GM20431 (cell line): Measurements from ENCODE around the gene LAMA5.
"Not testable (repeated sequence)": the region's sequence is repeated elsewhere in the genome, so short reads cannot be mapped to it uniquely, and the experiment has no call there.

ENCODE experiments used
- in situ Hi-C: fragments of 300-500 bp; cut with MseI, MboI; formaldehyde crosslinking; loops from one replicate; pipeline ENCODE4 v1.15.0; 2020; ENCODE audit warnings: low sequenced_read_pairs; ENCODE audit not compliant: unreplicated experiment

Gene LAMA5

DNA sequence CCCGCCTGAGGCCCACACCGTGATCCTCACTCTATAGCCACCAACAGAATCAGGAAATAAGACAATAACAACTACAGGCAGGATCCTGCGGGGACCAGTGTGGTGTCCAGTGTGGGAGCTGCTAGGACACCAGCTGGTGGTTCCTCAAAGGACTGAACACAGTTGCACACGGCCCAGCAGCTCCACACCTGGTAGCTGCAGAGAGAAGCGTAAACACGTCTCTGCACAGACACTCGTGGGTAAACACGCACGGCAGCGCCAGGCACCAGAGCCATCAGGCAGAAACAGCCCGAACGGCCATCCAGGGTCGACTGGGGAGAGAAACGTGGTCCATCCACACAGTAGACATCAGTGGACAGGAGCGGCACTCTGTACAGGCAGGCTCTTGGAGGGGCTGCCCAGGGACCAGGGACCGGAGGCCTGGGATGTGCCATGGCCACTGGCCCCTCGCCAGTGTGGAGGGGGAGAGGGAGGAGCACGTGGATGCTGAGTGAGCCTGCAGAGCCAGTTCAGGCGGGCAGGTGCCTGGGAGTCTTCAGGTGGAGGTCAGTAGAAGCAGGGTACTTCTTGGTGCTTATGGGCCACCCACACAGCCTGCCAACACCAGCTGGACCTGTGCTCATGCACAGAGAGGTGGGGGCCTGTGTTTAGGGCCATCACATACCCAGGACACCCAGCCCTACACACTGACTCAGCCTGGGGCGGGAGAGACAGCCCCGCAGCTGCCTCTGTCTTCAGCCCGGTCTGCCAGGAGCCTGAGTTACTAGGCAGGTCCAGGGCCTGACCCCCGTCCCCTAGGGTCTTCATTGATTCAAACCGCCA, 7.4 kb upstream of the LAMA5 start:
- in situ Hi-C loops: no loop called here

DNA sequence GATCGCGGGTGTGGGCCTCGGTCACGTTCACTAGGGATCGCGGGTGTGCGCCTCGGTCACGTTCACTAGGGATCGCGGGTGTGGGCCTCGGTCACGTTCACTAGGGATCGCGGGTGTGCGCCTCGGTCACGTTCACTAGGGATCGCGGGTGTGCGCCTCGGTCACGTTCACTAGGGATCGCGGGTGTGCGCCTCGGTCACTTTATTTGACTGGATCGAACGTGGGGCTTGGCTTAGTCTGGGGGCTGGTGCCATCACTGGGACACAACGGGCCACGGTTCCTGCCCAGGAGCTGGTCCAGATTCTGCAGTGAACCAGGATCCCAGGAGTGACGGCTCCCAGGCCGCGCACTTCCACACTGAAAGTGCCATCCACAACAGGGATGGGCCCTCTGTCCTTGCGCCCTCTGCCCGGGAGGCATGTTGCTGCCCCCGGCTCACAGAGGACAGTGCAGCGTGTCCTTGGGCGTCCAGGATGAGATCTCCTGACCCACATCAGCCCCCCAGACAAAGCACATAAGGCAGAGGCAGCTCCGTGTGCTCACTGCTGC, 6.6 kb upstream of the LAMA5 start:
- in situ Hi-C loops: not testable (repeated sequence)

DNA sequence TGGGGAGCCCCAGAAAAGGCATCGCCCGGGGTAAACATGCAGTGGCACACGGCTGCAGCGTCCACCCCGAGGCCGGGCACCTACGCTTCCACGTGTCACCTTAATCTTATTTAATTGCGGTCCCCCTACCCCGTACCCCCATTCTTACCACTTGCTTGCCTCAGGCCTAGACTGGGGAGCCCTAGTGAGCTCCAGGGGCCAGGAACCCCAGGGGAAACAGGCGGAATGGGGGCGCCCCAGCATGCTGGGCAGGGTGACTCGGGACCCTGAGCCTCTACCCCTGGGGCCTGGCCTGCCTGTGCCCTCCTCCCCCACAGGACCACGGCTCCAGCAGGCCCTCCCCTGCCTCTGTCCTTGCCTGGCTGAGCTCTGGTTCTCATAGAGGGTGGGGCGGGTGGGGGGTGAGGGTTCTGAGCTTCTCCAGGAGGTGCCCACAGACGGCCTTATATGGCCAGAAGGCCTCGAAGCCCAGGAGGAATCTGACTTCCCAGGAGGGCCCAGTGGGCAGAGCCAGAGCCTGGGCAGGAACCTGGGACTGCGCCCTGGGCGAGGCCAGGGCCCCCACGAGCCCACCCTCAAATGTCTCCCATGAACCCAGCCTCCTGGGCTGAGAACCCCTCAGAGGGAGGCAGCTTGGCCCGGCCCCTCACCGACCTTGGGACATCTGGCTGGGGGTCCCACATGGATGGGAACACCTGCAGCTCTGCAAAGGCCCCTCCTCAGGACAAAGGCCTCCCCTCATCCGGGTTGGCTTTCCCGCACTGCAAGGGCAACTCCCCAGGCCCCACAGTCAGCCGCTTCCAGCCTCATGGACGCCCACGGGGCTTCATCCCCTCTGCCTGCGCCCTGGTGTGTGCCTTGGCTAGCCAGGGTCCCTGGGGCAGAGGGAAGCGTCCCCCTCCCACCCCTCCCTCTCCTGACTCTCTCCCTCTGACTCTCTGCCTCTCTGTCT, 5.2 kb upstream of the LAMA5 start:
- in situ Hi-C loops: no loop called here

DNA sequence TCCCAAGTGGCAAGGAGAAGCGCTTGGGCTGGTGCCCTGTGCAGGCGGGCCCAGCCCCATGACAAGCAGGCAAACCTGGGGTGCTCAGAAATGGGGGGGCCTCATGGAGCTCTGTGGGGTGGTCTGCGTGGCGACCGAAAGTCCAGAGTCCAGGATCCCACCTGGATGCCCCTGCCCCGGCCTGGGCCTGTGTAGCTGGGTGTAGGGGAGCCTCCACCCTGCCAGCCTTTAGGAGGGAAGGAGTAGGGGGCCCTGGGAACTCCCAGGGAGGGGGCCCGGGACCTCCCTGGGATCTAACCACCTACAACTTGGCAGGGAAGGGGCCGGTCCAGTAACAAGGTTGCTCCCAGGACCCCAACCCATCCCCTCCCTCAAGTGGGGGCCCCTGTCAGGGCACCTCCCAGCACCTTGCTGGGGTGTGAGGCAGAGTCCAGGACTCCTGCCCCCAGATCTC, 4.5 kb upstream of the LAMA5 start:
- in situ Hi-C loops: no loop called here

DNA sequence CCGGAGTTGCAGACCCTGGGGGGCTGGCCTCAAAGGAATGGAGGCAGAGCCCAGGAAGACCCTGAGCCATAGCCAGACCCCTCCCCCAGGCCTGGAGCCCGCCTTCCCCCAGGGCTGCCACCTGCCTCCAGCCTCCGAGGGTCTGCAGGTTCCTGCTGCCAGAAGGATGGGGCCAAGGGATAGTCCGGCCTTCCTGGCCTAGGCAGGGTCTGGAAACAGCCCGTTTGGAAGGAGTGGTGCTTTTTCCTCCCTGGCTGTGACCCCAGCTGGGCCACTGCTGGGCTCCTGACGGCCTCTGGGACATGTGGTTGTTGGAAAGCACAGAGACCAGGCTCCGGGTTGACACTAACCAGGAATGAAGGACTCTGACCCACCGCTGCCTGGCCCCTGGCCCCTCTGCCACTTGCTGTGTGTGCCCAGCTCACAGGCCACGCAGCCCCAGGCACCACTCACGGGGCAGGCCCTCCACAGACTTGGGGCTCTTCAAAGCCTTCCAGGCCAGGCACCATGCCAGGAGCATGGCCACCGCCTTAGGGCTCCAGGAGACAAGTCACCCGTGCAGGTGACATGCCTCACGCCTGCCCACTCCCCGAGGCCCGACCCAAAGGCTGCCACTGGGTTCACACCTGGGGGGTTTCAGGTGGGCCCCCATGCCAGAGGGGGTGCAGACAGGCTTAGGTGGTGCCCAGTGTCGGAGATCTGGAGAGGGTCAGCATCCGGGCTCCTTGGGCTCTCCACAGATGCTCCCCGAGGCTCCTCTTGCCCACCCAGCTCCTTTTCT, 3.9 kb upstream of the LAMA5 start:
- in situ Hi-C loops: no loop called here

DNA sequence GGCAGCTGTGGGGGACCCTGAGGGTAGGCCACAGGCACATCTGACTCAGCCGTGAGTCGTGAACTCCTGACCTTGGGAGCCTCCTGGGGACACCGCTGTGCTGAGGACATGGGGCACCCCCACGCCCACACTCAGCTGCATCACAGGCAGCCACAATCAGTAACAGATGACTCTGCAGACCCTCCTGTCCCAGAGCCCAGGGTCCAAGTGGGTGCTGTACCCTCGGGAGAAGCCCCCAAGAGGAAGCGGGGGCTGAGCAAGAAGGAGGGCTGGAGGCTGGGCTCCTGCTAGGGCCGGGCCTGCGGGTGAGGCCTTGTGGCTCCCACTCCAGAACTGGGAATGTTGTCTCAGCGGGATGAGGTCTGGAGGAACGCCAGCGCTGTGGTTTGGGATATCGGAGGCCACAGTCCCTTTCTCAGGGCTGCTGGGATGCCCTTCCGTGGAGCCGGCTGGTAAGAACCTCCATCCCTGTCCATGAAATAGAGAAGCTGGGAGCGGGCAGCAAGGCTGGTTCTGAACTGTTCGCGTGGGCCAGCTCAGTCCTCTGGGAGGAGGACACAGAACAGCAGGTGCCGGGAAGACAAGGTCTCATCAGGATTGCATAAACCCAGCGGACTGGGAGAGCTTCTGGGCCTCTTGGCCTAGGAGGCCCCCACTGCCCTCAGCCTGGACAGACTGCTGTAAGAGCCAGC, 3.1 kb upstream of the LAMA5 start:
- in situ Hi-C loops: no loop called here

DNA sequence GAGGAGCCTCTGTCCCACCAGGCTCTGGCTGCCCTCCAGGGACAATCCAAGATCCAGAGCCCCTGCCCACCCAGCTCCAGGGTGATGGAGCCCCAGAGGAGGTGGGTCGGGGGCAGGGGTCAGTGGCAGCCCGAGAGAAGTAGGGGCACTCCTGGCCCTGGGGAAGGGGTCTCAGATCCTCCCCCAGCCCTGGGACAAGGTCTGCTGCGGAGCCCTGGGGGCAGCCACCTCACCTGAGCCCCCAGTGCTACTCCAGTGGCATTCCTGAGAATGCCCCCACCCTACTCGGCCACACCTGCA, 2.7 kb upstream of the LAMA5 start:
- in situ Hi-C loops: no loop called here

DNA sequence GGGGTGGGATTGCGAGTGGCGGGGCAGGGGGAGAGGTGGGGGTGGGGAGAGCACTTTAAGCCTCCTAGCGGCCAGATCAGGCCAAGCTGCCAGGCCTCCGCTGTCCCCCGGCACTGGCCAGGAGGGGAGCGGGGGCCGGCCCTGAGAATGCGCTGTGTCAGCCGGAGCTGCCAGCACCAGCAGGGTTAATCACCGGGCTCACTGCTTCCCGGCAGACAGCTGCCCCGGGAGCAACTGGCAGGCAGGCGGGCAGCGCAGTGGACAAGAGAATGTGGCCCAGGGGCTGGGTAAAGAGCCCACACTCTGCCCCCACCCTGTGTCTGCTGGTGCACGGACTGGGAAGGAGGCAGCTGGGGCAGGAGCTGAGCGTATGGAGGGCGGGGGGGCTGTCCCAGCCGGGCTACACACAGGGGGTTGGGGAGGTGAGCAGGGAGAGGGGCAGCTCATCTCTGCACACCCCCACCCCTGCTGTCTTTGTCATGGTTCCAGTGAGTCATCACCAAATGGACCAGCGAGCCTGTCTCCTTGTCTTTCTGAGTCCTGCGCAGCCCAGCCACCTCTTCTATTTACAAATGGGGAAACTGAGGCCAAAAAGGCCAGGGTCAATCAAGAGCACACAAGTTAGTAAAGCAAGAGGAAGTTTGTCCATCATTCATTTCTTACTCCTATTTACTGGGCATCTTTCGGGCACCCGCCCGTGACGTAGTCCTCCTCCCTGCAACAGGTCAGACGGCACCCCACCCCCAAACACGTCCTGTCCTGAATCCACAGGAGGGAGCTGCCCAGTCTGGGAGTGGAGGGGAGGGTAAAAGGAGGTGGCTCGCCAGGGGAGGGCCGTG, 2.1 kb upstream of the LAMA5 start:
- in situ Hi-C loops: no loop called here

DNA sequence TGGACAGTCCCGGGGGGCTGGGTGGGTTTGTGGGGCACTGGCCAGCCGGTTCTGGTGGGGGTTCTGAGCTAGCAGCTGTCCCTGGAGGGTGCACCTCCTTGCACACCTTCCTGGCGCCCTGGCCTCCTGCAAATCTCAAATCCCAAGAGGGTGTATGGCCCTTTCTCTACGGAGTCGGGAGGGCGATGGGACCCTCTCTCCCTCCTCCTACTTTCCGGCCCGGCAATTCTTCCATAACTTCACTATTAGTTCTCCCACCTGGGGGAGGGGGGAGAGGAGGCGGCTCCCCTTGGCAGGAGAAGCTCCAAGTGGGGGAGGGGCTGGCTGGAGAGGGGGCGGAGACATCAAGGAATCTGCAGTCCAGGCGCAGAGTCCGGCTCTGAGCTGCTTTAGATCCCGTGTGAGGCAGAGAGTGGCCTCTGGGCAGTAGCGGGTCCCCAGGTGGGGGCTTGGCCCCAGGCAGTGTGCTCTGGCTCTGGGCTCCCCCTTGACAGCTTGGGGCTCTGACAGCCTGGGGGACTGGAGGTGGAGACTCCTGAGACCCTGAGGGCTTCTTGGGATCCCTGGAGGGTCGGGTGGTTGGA, 1.4 kb upstream of the LAMA5 start:
- in situ Hi-C loops: no loop called here

DNA sequence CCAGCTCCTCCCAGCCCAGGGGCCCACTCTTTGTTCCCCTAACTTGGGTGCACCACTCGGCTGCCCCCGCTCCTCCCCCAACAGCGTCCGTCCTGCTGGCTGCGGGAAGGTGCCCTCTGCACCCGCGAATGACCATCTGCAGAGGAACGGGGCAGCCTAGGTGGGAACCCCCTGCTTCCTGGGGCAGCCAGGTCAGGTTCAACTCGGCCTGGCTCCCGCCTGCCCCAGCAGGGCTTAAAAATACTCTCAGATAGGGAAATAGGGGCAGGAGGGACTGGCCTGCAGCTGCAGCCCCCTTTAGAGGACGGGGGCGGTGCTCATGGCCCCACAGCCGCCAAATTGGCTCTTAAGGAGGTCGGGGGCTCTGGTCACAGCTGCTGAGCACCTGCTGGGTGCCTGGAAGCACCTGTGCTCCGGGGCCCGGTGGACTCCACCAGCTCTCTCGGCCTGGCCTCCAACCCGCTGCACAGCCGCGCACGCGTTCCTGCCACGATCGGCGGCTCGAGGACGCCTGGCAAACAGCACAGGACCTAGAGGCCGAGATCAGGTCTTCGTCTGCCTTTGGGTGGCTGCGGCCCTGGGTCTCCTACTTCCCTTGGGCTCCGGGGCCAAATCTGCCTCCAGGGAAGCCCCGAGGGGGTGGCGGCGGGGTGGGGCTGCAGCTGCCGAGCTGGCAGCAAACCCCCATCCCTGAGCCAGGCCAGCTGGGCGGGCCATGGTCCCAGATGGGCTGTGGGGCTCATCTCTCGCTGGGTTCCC, 700 bp upstream of the LAMA5 start:
- in situ Hi-C loops: no loop called here

DNA sequence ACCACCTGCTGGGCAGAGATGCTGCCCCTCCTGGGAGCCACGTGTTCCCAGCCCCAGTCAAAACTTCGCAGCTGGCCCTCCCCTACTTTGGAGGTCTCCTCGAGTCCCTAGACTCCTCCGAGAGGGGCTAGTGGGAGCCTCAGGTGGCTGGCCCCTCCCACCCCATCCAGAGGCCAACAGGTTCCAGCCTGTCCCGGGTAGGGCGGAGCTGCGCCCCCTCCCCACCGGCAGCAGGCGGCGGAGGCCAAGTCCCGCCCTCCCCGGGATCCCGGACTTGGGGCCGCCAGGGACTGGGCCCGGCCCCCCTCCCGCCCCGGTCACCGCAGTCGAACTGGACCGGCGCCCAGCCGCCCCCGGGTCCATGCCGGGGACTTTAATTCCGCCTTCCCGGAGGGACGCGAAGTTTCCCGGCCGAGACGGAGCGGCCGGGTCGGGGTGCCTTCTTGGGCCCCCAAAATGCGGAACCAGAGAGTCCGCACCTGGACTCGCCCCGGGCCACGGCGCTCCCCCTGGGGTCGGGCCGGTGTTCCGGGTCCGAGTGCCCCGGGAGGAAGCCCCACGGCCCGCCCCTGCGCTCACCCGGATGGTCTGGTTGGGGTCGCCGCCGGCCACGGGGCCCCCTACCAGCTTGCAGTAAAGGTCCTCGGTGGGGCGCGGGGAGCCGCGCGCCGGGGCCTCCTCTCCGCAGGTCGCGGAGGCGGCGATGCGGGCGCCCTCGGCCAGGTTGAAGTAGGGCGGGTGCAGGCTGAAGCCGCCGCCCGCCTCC, 559 bp downstream of the LAMA5 start:
- in situ Hi-C loops: no loop called here

DNA sequence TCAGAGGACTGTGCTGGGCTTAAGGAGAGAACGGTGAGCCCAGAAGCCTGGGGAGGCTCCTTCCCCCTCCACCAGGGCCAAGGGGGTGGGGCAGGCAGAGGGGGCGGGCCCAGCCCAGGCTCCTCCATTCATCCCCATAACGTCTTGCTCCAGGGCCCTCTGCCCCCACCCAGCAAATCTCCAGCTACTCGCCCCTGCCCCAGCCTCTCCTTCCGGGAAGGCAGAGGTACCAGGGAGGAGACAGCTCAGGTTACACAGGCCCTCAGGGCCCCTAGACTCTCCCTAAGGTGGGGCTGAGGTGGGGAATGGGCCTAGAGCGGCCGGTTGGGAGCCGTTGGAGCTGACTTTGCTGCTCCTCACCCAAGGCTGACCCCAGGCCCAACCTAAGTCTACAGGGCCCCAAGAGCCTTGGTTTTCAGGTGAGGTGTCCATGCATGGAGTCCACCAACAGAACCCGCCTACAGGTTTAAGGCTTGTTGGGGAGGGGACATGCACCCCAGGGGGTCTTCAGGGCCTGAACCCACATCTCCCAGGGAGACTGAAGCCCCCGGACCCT, 1.2 kb downstream of the LAMA5 start:
- in situ Hi-C loops: no loop called here

DNA sequence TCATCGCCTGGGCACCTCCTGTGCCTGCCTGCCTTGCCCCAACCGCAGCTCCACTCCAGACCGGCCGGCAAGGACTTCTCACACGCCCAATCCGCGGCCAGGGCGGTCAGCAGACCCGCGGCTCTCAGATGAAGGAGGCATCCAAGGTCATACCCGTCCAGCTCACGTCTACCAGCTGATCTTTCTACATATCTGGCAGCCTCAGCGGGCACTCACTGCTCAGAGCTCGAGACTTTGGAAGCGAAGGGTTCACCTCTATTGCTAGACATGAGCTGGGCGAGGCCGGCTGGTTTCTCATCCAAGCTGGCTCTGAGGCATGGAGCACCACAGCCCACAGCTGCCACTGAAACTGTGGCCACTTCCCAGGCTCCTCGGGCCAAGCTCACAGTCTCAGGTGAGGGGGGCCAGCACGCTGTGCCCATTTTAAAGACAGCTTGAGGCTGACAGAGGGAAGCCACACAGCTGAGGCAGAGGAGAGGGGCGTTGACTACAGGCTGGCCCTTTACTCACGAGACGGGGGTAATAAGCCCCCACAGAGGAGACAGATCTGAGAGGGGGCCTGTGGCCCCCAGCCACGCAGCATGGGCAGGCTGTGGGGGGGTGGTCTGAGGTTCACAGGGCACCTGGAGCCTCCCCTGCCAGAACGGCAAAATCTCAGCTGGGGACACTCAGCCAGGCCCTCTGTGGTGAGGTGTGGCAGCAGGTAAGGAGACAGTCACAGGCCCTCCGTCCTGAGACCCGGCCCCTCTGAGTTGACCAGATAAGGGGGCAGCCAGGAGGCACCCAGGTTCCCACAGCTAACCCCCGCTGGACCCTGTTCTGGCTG, 2.0 kb downstream of the LAMA5 start:
- in situ Hi-C loops: no loop called here

DNA sequence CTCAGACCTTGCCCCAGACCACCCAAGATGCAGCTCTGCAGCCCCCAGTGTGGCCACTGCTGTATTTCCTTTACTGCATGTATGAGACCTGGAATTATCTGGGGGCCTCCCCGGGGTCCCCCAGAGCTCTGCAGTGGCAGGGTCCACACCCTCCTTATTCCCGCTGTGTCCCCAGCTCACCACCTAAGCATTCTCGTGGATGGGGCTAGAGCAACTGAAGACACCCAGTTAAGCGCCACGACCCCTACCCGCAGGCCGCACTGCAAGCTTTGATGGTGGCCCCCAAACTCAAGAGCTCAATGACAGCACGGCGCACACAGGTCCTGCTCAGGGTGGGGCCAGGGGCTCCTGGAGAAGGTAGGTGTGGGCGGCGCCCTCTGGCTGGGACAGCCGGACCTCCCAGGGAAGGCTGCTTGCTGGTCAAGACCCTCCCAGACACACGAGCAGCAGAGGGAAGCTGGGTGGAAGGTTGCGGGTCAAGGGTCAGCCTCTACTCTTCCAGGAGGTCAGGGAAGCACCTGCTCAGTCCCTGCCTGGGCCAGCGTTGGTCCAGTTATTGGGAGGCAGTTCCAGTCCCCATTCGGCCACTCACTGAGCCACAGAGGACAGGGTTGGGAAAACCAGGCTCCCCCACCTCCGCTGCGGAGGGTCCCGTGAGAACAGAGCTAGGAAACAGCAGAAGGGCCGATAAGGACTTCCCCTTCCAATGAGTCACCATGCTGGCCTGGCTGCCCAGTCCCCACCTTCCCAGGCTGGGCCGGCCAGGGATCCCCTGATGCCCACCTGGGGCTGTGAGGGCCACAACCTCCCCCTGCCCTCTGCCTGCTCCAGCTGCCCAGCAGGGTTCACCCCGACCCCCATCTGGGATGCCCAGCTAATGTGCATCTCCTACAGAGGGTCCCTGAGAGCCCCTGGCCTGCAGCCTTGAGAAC, 2.9 kb downstream of the LAMA5 start:
- in situ Hi-C loops: no loop called here
